Glomerular visceral epithelial cell (primary cell): ENCODE data around the gene DCAF7.

ENCODE experiments used
- DNase-seq: peaks from one replicate; pipeline ENCODE4 v3.0.0-alpha.2; 2016; ENCODE audit errors: extremely low spot score

Gene DCAF7

GRCh38 chr17:63544467-63545301 is 5.6 kb upstream of the DCAF7 start:
- no peak for DNase-seq

GRCh38 chr17:63546308-63547082 is 3.8 kb upstream of the DCAF7 start:
- no peak for DNase-seq

GRCh38 chr17:63547083-63547523 is 3.2 kb upstream of the DCAF7 start:
- no peak for DNase-seq

GRCh38 chr17:63549289-63549945 is 860 bp upstream of the DCAF7 start:
- DNase-seq, result no peak

- DNase-seq, result peak; percentile 52
These were observed 751 bp downstream of the DCAF7 start for GRCh38 chr17:63550817-63551639.

GRCh38 chr17:63552211-63552610 is 1.9 kb downstream of the DCAF7 start:
- no peak for DNase-seq

GRCh38 chr17:63555500-63556156 is 5.4 kb downstream of the DCAF7 start:
- no peak for DNase-seq

- no peak for DNase-seq
These were observed 7.1 kb downstream of the DCAF7 start for GRCh38 chr17:63557416-63557815.

- peak; percentile 31 for DNase-seq
These were observed 8.2 kb downstream of the DCAF7 start for GRCh38 chr17:63558441-63558840.

- no peak for DNase-seq
These were observed 11.5 kb downstream of the DCAF7 start for GRCh38 chr17:63561819-63562218.

- no peak for DNase-seq
These were observed 13.1 kb downstream of the DCAF7 start for GRCh38 chr17:63563339-63563738.

- DNase-seq, result no peak
These were observed 14.3 kb downstream of the DCAF7 start for GRCh38 chr17:63564562-63564961.

GRCh38 chr17:63567229-63567628 is 17.0 kb downstream of the DCAF7 start:
- DNase-seq, result no peak

- DNase-seq, result no peak
These were observed 18.3 kb downstream of the DCAF7 start for GRCh38 chr17:63568563-63568962.

GRCh38 chr17:63571632-63572310 is 21.5 kb downstream of the DCAF7 start:
- peak; percentile 36 for DNase-seq

- no peak for DNase-seq
These were observed 23.4 kb downstream of the DCAF7 start for GRCh38 chr17:63573634-63574033.

GRCh38 chr17:63578027-63578768 is 27.9 kb downstream of the DCAF7 start:
- no peak for DNase-seq

GRCh38 chr17:63578769-63579111 is 28.5 kb downstream of the DCAF7 start:
- no peak for DNase-seq

- DNase-seq, result no peak
These were observed 29.4 kb downstream of the DCAF7 start for GRCh38 chr17:63579633-63580032.

- DNase-seq, result no peak
These were observed 37.5 kb downstream of the DCAF7 start for GRCh38 chr17:63587770-63588169.
